Esophagus squamous epithelium (tissue), 4 donors: ENCODE data around the gene DAP3.

ENCODE experiments used
- CTCF ChIP-seq, 6 experiments: fragments of 450-650 bp in 4 of 6; fragments of 200-600 bp in 2 of 6; sonication (generic) in 2 of 6; IDR thresholded peaks; one replicate each; pipeline ENCODE4 v1.5.1; 2016 to 2019; ENCODE audit warnings: antibody characterized with exemption in 6 of 6, mild to moderate bottlenecking in 4 of 6, moderate library complexity in 4 of 6
- POLR2A ChIP-seq, 4 donors: fragments of 450-650 bp; IDR thresholded peaks; one replicate each; pipeline ENCODE4 v1.6.1; 2017; ENCODE audit warnings: antibody characterized with exemption in 4 of 4, mild to moderate bottlenecking in 4 of 4, moderate library complexity in 3 of 4

GRCh38 chr1:155649676-155650075 lies 39.2 kb upstream of the DAP3 start:
- TF ChIP-seq CTCF (IDR thresholded peaks at IDR 0.05): no peak
- TF ChIP-seq POLR2A (IDR thresholded peaks at IDR 0.05): no peak
